Measurements from ENCODE around the gene CLTCL1. TPM values are rescaled to one million over a fixed set of nuclear protein-coding genes. Genes with fewer than 3 reads are reported as not detected.
A peak's percentile ranks its signal among the peaks of the same experiment; 100 is the strongest.

Gene CLTCL1
- total RNA-seq, 1 experiment from 2014 or later, result 7.9 TPM

DNA sequence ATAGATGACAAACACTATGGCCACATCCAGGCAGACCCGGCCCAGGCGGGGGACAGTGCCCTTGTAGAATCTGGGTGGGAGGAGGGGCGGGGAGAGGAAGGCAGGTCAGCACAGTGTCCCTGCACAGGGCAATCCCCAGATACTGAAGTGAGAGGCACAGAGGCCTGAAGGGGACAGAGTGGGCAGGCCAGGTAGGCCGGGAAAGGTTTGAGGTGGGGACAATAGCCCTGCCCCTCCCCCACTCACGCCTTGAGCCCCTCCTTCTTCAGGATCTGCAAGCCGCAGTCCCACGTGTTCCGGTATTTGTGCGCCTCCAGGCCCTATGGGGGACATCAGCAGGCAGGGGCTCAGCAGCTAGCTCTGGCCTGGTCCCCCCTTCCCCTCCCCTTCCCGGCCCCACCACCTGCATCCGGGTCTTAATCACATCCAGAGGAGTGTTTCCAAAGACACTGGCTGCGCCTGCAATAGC, 115.3 kb downstream of the CLTCL1 start:
- TF ChIP-seq, protein P1, sequence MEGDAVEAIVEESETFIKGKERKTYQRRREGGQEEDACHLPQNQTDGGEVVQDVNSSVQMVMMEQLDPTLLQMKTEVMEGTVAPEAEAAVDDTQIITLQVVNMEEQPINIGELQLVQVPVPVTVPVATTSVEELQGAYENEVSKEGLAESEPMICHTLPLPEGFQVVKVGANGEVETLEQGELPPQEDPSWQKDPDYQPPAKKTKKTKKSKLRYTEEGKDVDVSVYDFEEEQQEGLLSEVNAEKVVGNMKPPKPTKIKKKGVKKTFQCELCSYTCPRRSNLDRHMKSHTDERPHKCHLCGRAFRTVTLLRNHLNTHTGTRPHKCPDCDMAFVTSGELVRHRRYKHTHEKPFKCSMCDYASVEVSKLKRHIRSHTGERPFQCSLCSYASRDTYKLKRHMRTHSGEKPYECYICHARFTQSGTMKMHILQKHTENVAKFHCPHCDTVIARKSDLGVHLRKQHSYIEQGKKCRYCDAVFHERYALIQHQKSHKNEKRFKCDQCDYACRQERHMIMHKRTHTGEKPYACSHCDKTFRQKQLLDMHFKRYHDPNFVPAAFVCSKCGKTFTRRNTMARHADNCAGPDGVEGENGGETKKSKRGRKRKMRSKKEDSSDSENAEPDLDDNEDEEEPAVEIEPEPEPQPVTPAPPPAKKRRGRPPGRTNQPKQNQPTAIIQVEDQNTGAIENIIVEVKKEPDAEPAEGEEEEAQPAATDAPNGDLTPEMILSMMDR (IDR thresholded peaks at IDR 0.05; ENCODE audit: insufficient read depth in 1 of 2, low read depth in 1 of 2, low read length in 1 of 2, severe bottlenecking in 1 of 2, unreplicated experiment in 1 of 2), result no peak
- H3K36me3 ChIP-seq (ENCODE audit: control insufficient read depth, insufficient read depth, low read length), result peaks cover 5% of the 10 kb centered on the region
- no peak overlapping the region for H3K4me3 ChIP-seq (ENCODE audit: low read depth, low read length)
- no peak for DNase-seq
- H3K27ac Mint-ChIP-seq (ENCODE audit: unreplicated experiment), result no peak overlapping the region
- H3K27me3 ChIP-seq (replicated peaks; ENCODE audit: control insufficient read depth, insufficient read depth, low read length), result no peaks in the 10 kb centered on the region
- no TSS peak for BruUV-seq (replicated peaks)
- no peaks in the 10 kb centered on the region for H3K9me3 ChIP-seq
- ChIA-PET POLR2A (interaction anchor here (0.6 kb wide), 1 partner anchor 894 kb away, joined by 3 read pairs; no protein-coding TSS in a partner anchor), CTCF (no interaction called here)
- H3K4me3 Mint-ChIP-seq (ENCODE audit: unreplicated experiment), result peak overlapping the region; percentile 78
- intact Hi-C loops (cut with micrococcal nuclease; ENCODE audit: unreplicated experiment), result loop anchor here (5.0 kb wide), 3 partner anchors 34 to 301 kb away; partner anchors contain the start of genes CDC45, ESS2 and UFD1
- H3K4me1 ChIP-seq, result peaks cover 39% of the 10 kb centered on the region
- H3K36me3 Mint-ChIP-seq (ENCODE audit: insufficient read depth, unreplicated experiment), result peaks cover 58% of the 10 kb centered on the region
- no peaks in the 10 kb centered on the region for H3K27me3 Mint-ChIP-seq (ENCODE audit: insufficient read depth, unreplicated experiment)
- no peaks in the 10 kb centered on the region for H3K9me3 Mint-ChIP-seq (ENCODE audit: unreplicated experiment)
- peaks cover 18% of the 10 kb centered on the region for H3K4me1 Mint-ChIP-seq (ENCODE audit: low read depth, unreplicated experiment)

DNA sequence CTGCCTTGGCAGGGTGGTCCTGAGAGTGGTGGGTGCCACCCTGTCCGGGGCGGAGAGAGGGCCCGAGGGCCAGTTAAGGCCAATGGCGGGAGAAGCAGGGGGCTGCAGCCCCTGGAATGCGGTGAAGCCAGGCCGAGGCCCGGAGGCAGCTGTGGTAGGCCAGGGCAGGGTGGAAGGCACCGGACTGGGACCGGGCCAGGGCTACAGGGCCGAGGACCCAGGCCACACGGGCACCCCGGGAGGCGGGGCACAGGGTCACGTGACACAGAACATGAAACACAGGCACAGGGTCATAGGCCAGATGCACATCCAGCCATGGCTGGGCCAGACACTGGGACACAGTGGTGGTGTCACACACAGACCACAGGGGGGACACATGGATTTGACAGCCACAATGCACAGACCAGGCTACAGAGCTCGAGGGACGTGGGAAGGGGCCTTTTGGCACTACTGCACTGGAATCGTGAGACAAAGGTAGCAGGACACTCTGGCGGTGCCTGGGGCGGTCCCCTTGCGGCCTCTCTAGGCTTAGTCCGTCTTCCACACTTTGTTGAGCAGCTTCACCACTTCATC, 115.8 kb downstream of the CLTCL1 start:
- intact Hi-C loops (cut with micrococcal nuclease; ENCODE audit: unreplicated experiment), result loop anchor here (5.0 kb wide), 3 partner anchors 33 to 302 kb away; partner anchors contain the start of genes CDC45, ESS2 and UFD1
- Mint-ChIP-seq H3K9me3 (ENCODE audit: unreplicated experiment) (no peaks in the 10 kb centered on the region), H3K36me3 (ENCODE audit: insufficient read depth, unreplicated experiment) (peaks cover 62% of the 10 kb centered on the region), H3K4me1 (ENCODE audit: low read depth, unreplicated experiment) (peaks cover 22% of the 10 kb centered on the region), H3K4me3 (ENCODE audit: unreplicated experiment) (peak overlapping the region; percentile 78), H3K27ac (ENCODE audit: unreplicated experiment) (peak overlapping the region; percentile 73), H3K27me3 (ENCODE audit: insufficient read depth, unreplicated experiment) (no peaks in the 10 kb centered on the region)
- Histone ChIP-seq H3K4me3 (ENCODE audit: low read depth, low read length) (no peak overlapping the region), H3K36me3 (ENCODE audit: control insufficient read depth, insufficient read depth, low read length) (peaks cover 5% of the 10 kb centered on the region), H3K9me3 (no peaks in the 10 kb centered on the region), H3K27me3 (replicated peaks; ENCODE audit: control insufficient read depth, insufficient read depth, low read length) (no peaks in the 10 kb centered on the region), H3K4me1 (peaks cover 42% of the 10 kb centered on the region)
- ChIA-PET CTCF (no interaction called here), POLR2A (interaction anchor here (0.6 kb wide), 1 partner anchor 895 kb away, joined by 3 read pairs; no protein-coding TSS in a partner anchor)
- no peak for DNase-seq
- BruUV-seq (replicated peaks), result TSS peak; percentile 31
- TF ChIP-seq, protein P1 (IDR thresholded peaks at IDR 0.05; ENCODE audit: insufficient read depth in 1 of 2, low read depth in 1 of 2, low read length in 1 of 2, severe bottlenecking in 1 of 2, unreplicated experiment in 1 of 2), result no peak

DNA sequence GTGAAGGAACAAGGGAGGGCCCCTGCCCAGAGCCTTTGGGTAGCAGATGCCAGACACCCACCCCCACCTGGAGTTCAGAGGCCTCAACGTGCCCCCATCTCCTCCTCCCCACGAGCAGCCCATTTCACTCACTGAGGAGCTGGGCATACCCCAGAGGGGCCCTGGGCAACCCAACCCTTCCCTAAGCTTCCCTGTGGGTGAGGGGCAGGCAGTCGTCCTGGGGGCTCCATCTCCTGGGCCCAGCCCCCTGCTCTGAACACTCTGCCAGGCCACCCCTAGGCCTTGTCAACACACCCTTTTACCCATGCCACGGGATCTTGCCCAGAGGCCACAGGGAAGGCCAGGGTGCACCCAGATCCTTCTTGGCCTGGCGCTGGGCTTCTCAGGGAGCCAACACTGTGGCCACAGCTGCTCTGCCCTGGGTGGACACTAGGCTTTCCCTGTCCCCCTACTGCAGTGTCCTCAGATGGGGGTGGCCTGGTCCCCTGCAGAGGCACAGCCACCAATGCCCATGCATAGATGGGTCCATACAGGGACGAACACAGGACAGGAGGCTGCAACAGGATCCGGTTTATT, 116.4 kb downstream of the CLTCL1 start:
- DNase-seq, result no peak
- H3K27me3 Mint-ChIP-seq (ENCODE audit: insufficient read depth, unreplicated experiment), result no peaks in the 10 kb centered on the region
- Histone ChIP-seq H3K4me3 (ENCODE audit: low read depth, low read length) (no peak overlapping the region), H3K36me3 (ENCODE audit: control insufficient read depth, insufficient read depth, low read length) (peaks cover 5% of the 10 kb centered on the region), H3K9me3 (no peaks in the 10 kb centered on the region), H3K27me3 (replicated peaks; ENCODE audit: control insufficient read depth, insufficient read depth, low read length) (no peaks in the 10 kb centered on the region), H3K4me1 (peaks cover 48% of the 10 kb centered on the region)
- H3K9me3 Mint-ChIP-seq (ENCODE audit: unreplicated experiment), result no peaks in the 10 kb centered on the region
- H3K36me3 Mint-ChIP-seq (ENCODE audit: insufficient read depth, unreplicated experiment), result peaks cover 62% of the 10 kb centered on the region
- no TSS peak for BruUV-seq (replicated peaks)
- peaks cover 27% of the 10 kb centered on the region for H3K4me1 Mint-ChIP-seq (ENCODE audit: low read depth, unreplicated experiment)
- intact Hi-C loops (cut with micrococcal nuclease; ENCODE audit: unreplicated experiment), result loop anchor here (5.0 kb wide), 3 partner anchors 33 to 302 kb away; partner anchors contain the start of genes CDC45, ESS2 and UFD1
- ChIA-PET POLR2A (interaction anchor here (1.0 kb wide), 1 partner anchor 30 kb away, joined by 3 read pairs; the partner anchor contains the start of gene ESS2), CTCF (no interaction called here)
- peak overlapping the region; percentile 73 for H3K27ac Mint-ChIP-seq (ENCODE audit: unreplicated experiment)
- TF ChIP-seq, protein P1 (IDR thresholded peaks at IDR 0.05; ENCODE audit: insufficient read depth in 1 of 2, low read depth in 1 of 2, low read length in 1 of 2, severe bottlenecking in 1 of 2, unreplicated experiment in 1 of 2), result no peak
- peak overlapping the region; percentile 78 for H3K4me3 Mint-ChIP-seq (ENCODE audit: unreplicated experiment)

All from Caco-2 (cell line).